H9 (cell line): ENCODE data around the gene KRTAP4-5. TPM values are rescaled to one million over a fixed set of nuclear protein-coding genes. Genes with fewer than 3 reads are reported as not detected.

ENCODE experiments used
- DNase-seq: peaks from one replicate; pipeline ENCODE4 v3.0.0-alpha.2; 2017
- H2AFZ ChIP-seq: one replicate; pipeline ENCODE4 v1.6.1; 2013; ENCODE audit warnings: mild to moderate bottlenecking, low read length, control low read depth, moderate library complexity
- H2AK5ac ChIP-seq: 2 replicates; pipeline ENCODE4 v1.6.1; 2013; ENCODE audit warnings: low read length, control low read depth, mixed read lengths; ENCODE audit not compliant: insufficient read length
- H2BK120ac ChIP-seq: one replicate; pipeline ENCODE4 v1.6.1; 2013; ENCODE audit warnings: low read depth, mild to moderate bottlenecking, low read length, control low read depth, inconsistent platforms; ENCODE audit not compliant: poor library complexity, severe bottlenecking
- H2BK12ac ChIP-seq: 2 replicates; pipeline ENCODE4 v1.6.1; 2013; ENCODE audit warnings: low read length, control low read depth, mixed read lengths, low read depth; ENCODE audit not compliant: insufficient read length
- H2BK15ac ChIP-seq: 2 replicates; pipeline ENCODE4 v1.6.1; 2013; ENCODE audit warnings: low read depth, low read length, control low read depth
- H2BK20ac ChIP-seq: one replicate; pipeline ENCODE4 v1.6.1; 2013; ENCODE audit warnings: low read depth, mild to moderate bottlenecking, low read length, control low read depth, inconsistent platforms; ENCODE audit not compliant: poor library complexity, severe bottlenecking
- H2BK5ac ChIP-seq: 2 replicates; pipeline ENCODE4 v1.6.1; 2013; ENCODE audit warnings: low read length, control low read depth, mixed read lengths; ENCODE audit not compliant: insufficient read length
- H3K14ac ChIP-seq: 2 replicates; pipeline ENCODE4 v1.6.1; 2013; ENCODE audit warnings: low read length, control low read depth; ENCODE audit not compliant: insufficient read depth
- H3K18ac ChIP-seq: 2 replicates; pipeline ENCODE4 v1.6.1; 2013; ENCODE audit warnings: low read depth, mild to moderate bottlenecking, mixed read lengths, low read length, control low read depth; ENCODE audit not compliant: insufficient read length
- H3K23ac ChIP-seq: 2 replicates; pipeline ENCODE4 v1.6.1; 2013; ENCODE audit warnings: low read length, control low read depth, mixed read lengths, low read depth; ENCODE audit not compliant: insufficient read length
- H3K23me2 ChIP-seq: 2 replicates; pipeline ENCODE4 v1.6.1; 2013; ENCODE audit warnings: low read depth, mild to moderate bottlenecking, mixed read lengths, low read length, control low read depth; ENCODE audit not compliant: insufficient read length, poor library complexity, severe bottlenecking
- H3K27ac ChIP-seq: 2 replicates; pipeline ENCODE4 v1.5.1; 2013; ENCODE audit warnings: low read length, control low read depth, mixed read lengths, low read depth; ENCODE audit not compliant: insufficient read length
- H3K27me3 ChIP-seq: 2 replicates; pipeline ENCODE4 v1.6.1; 2013; ENCODE audit warnings: low read length, control low read depth, inconsistent platforms; ENCODE audit not compliant: insufficient read depth
- H3K4ac ChIP-seq: 2 replicates; pipeline ENCODE4 v1.6.1; 2013; ENCODE audit warnings: low read depth, mild to moderate bottlenecking, control low read depth, inconsistent platforms, low read length, moderate library complexity
- H3K4me1 ChIP-seq: 2 replicates; pipeline ENCODE4 v1.6.1; 2013; ENCODE audit warnings: low read length, control low read depth, inconsistent platforms; ENCODE audit not compliant: insufficient read depth
- H3K4me2 ChIP-seq: 2 replicates; pipeline ENCODE4 v1.6.1; 2013; ENCODE audit warnings: low read length, control low read depth, mixed read lengths; ENCODE audit not compliant: insufficient read length, insufficient read depth
- H3K56ac ChIP-seq: 2 replicates; pipeline ENCODE4 v1.6.1; 2013; ENCODE audit warnings: low read depth, mild to moderate bottlenecking, mixed read lengths, low read length, control low read depth; ENCODE audit not compliant: insufficient read length
- H3K79me1 ChIP-seq: 2 replicates; pipeline ENCODE4 v1.6.1; 2013; ENCODE audit warnings: low read depth, mild to moderate bottlenecking, moderate library complexity, low read length, control low read depth, inconsistent platforms; ENCODE audit not compliant: insufficient read depth, poor library complexity, severe bottlenecking
- H3K79me2 ChIP-seq: 2 replicates; pipeline ENCODE4 v1.6.1; 2013; ENCODE audit warnings: low read length, control low read depth, inconsistent platforms; ENCODE audit not compliant: insufficient read depth
- H3K9ac ChIP-seq: 2 replicates; pipeline ENCODE4 v1.6.1; 2013; ENCODE audit warnings: low read length, control low read depth, mixed read lengths; ENCODE audit not compliant: insufficient read length; ENCODE audit errors: extremely low read depth
- H3K9me3 ChIP-seq: one replicate; pipeline ENCODE4 v1.6.1; 2013; ENCODE audit warnings: low read depth, low read length, inconsistent platforms; ENCODE audit not compliant: control insufficient read depth
- H3T11ph ChIP-seq: one replicate; pipeline ENCODE4 v1.6.1; 2013; ENCODE audit warnings: mild to moderate bottlenecking, low read length, control low read depth, inconsistent platforms
- H4K20me1 ChIP-seq: one replicate; pipeline ENCODE4 v1.6.1; 2013; ENCODE audit not compliant: control insufficient read depth, insufficient read length, insufficient read depth
- H4K5ac ChIP-seq: 2 replicates; pipeline ENCODE4 v1.6.1; 2013; ENCODE audit warnings: low read depth, mild to moderate bottlenecking, mixed read lengths, low read length, control low read depth; ENCODE audit not compliant: insufficient read length
- H4K8ac ChIP-seq: replicated peaks from 2 replicates; pipeline ENCODE4 v1.6.1; 2013; ENCODE audit warnings: low read length, control low read depth, mixed read lengths, low read depth; ENCODE audit not compliant: insufficient read length
- H4K91ac ChIP-seq: 2 replicates; pipeline ENCODE4 v1.6.1; 2013; ENCODE audit warnings: low read depth, mild to moderate bottlenecking, moderate library complexity, mixed read lengths, low read length, control low read depth; ENCODE audit not compliant: insufficient read length
- H3K27ac Mint-ChIP-seq, 3 experiments: 2 replicates in 2 of 3; 3 replicates in 1 of 3; pipeline ENCODE4 v1.8.0; 2020 to 2021; ENCODE audit warnings: mixed read lengths in 3 of 3, mild to moderate bottlenecking in 1 of 3, moderate library complexity in 1 of 3
- H3K27me3 Mint-ChIP-seq: 2 replicates; pipeline ENCODE4 v1.8.0; 2021; ENCODE audit warnings: low read depth, mild to moderate bottlenecking, moderate library complexity, mixed read lengths
- H3K36me3 Mint-ChIP-seq, 3 experiments: 2 replicates in 2 of 3; 3 replicates in 1 of 3; pipeline ENCODE4 v1.8.0; 2020 to 2021; ENCODE audit warnings: low read depth in 3 of 3, mixed read lengths in 3 of 3; ENCODE audit not compliant: insufficient read depth in 1 of 3
- H3K4me1 Mint-ChIP-seq, 2 experiments: 2 replicates each; pipeline ENCODE4 v1.8.0; 2020; ENCODE audit warnings: mixed read lengths in 2 of 2
- H3K4me3 Mint-ChIP-seq, 2 experiments: 2 replicates in 1 of 2; 3 replicates in 1 of 2; pipeline ENCODE4 v1.8.0; 2020 to 2021; ENCODE audit warnings: mild to moderate bottlenecking in 2 of 2, mixed read lengths in 2 of 2, moderate library complexity in 1 of 2
- H3K9me3 Mint-ChIP-seq, 2 experiments: 2 replicates in 1 of 2; 3 replicates in 1 of 2; pipeline ENCODE4 v1.8.0; 2020; ENCODE audit warnings: mild to moderate bottlenecking in 2 of 2, mixed read lengths in 2 of 2, moderate library complexity in 1 of 2
- WGBS: extraction: QIAGEN DNeasy Blood & Tissue Kit; methylation state at CpG from one replicate; pipeline ENCODE4 v1.1.7; 2013; ENCODE audit warnings: missing lambda C conversion rate, low lambda C conversion rate, mixed read lengths; ENCODE audit not compliant: insufficient read length; ENCODE audit errors: extremely low coverage; 5-methylcytosine and 5-hydroxymethylcytosine counted together
- total RNA-seq: library from RNA; stranded (reverse); gene quantifications from 2 replicates; pipeline ENCODE4 v1.2.1, GENCODE V29; 2021
- TF ChIP-seq, protein P1 (sequence below): fragments of 200-600 bp; sonication (generic); conservative IDR thresholded peaks from 3 replicates; pipeline ENCODE4 v1.8.0; 2021; ENCODE audit warnings: antibody characterized with exemption, mild to moderate bottlenecking

The KRTAP4-5 gene
- total RNA-seq, 1 experiment from 2014 or later = not detected

DNA sequence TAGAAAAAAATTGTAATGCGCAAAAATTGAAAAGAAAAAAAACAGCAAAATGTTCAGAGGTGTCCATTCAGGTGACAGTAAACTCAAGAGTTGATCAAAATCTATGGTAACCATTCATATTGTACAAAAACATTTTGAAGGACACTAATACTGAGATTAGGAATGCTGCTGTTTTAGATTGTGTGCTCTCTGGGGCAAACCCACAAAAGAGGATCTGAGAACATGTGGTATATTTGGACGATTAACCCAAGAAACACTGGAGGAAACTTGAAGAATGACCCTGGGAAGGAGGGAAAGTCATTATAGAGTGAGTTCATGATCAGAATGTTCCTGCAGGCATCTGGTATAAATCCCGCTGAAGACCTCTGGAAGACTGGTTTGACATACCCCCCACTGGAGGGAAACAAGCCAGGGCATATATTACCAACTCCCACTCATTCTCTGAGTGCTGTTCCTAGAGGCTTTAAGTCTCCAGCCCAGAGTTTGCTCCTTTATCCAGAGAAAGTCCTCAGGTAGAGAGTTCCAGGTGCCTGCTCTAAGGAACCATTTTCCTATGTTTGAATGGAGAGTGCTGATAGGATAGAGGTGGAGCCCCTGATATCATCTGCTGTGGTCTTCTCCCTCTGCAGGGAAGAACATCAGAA is 27.2 kb upstream of the KRTAP4-5 start:
- no peaks in the 10 kb centered on the region for H3K79me1 ChIP-seq
- H2BK120ac ChIP-seq = no peak overlapping the region
- TF ChIP-seq, protein P1, sequence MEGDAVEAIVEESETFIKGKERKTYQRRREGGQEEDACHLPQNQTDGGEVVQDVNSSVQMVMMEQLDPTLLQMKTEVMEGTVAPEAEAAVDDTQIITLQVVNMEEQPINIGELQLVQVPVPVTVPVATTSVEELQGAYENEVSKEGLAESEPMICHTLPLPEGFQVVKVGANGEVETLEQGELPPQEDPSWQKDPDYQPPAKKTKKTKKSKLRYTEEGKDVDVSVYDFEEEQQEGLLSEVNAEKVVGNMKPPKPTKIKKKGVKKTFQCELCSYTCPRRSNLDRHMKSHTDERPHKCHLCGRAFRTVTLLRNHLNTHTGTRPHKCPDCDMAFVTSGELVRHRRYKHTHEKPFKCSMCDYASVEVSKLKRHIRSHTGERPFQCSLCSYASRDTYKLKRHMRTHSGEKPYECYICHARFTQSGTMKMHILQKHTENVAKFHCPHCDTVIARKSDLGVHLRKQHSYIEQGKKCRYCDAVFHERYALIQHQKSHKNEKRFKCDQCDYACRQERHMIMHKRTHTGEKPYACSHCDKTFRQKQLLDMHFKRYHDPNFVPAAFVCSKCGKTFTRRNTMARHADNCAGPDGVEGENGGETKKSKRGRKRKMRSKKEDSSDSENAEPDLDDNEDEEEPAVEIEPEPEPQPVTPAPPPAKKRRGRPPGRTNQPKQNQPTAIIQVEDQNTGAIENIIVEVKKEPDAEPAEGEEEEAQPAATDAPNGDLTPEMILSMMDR = no peak
- H3K4me1 ChIP-seq = no peaks in the 10 kb centered on the region
- H3K27me3 ChIP-seq = no peaks in the 10 kb centered on the region
- Mint-ChIP-seq H3K9me3 (no peaks in the 10 kb centered on the region; a peak in 2 of 5 replicates), H3K36me3 (no peaks in the 10 kb centered on the region), H3K27ac (no peak overlapping the region), H3K4me1 (0 out of 4 replicates have a peak, but pooled peaks cover 0 to 3% of the 10 kb centered on the region in 2 experiments), H3K4me3 (no peak overlapping the region), H3K27me3 (no peaks in the 10 kb centered on the region; the same call in 1 of the 2 replicates)
- no peak overlapping the region for H2BK12ac ChIP-seq
- WGBS = no CpG with 5 or more reads among the region's 3 CpGs
- no peak overlapping the region for H3K4ac ChIP-seq
- H3K27ac ChIP-seq = no peak overlapping the region
- H2BK5ac ChIP-seq = no peak overlapping the region
- H2BK20ac ChIP-seq = no peak overlapping the region
- no peak overlapping the region for H3K18ac ChIP-seq
- H3K14ac ChIP-seq = no peak overlapping the region
- no peak overlapping the region for H3K23ac ChIP-seq
- no peak for DNase-seq
- no peaks in the 10 kb centered on the region for H3K9me3 ChIP-seq
- H4K8ac ChIP-seq = no peak overlapping the region
- no peak overlapping the region for H2AK5ac ChIP-seq
- H4K91ac ChIP-seq = no peak overlapping the region
- H3K56ac ChIP-seq = no peak overlapping the region
- no peaks in the 10 kb centered on the region for H3K23me2 ChIP-seq
- no peaks in the 10 kb centered on the region for H4K20me1 ChIP-seq
- H4K5ac ChIP-seq = no peak overlapping the region
- no peak overlapping the region for H2BK15ac ChIP-seq
- no peak overlapping the region for H3K9ac ChIP-seq
- no peak overlapping the region for H3T11ph ChIP-seq
- H2AFZ ChIP-seq = no peak overlapping the region
- H3K4me2 ChIP-seq = no peak overlapping the region
- H3K79me2 ChIP-seq = no peaks in the 10 kb centered on the region
